Measurements from ENCODE around the gene ABI3BP.
A peak's percentile ranks its signal among the peaks of the same experiment; 100 is the strongest.

The ABI3BP gene

GRCh38 chr3:100946096-100946495 is 47.1 kb downstream of the ABI3BP start:
- peak; percentile 73 for DNase-seq (ENCODE audit: low spot score)

- no peak for DNase-seq (ENCODE audit: low spot score)
Observed at GRCh38 chr3:100941451-100941850, 51.8 kb downstream of the ABI3BP start.

GRCh38 chr3:100941041-100941440 is 52.2 kb downstream of the ABI3BP start:
- no peak for DNase-seq (ENCODE audit: low spot score)

- DNase-seq (ENCODE audit: low spot score) = no peak
Observed at GRCh38 chr3:100936931-100937330, 56.3 kb downstream of the ABI3BP start.

- no peak for DNase-seq (ENCODE audit: low spot score)
Observed at GRCh38 chr3:100932491-100932890, 60.7 kb downstream of the ABI3BP start.

- peak; percentile 57 for DNase-seq (ENCODE audit: low spot score)
Observed at GRCh38 chr3:100928638-100929428, 64.4 kb downstream of the ABI3BP start.

- no peak for DNase-seq (ENCODE audit: low spot score)
Observed at GRCh38 chr3:100927775-100928174, 65.4 kb downstream of the ABI3BP start.

GRCh38 chr3:100915706-100916495 is 77.3 kb downstream of the ABI3BP start:
- peak; percentile 39 for DNase-seq (ENCODE audit: low spot score)

- peak; percentile 93 for DNase-seq (ENCODE audit: low spot score)
Observed at GRCh38 chr3:100913870-100914648, 79.2 kb downstream of the ABI3BP start.

- no peak for DNase-seq (ENCODE audit: low spot score)
Observed at GRCh38 chr3:100912976-100913545, 80.2 kb downstream of the ABI3BP start.

- no peak for DNase-seq (ENCODE audit: low spot score)
Observed at GRCh38 chr3:100912571-100912970, 80.7 kb downstream of the ABI3BP start.

- no peak for DNase-seq (ENCODE audit: low spot score)
Observed at GRCh38 chr3:100911956-100912355, 81.3 kb downstream of the ABI3BP start.

- DNase-seq (ENCODE audit: low spot score) = peak; percentile 15
Observed at GRCh38 chr3:100910986-100911385, 82.2 kb downstream of the ABI3BP start.

- no peak for DNase-seq (ENCODE audit: low spot score)
Observed at GRCh38 chr3:100902572-100902971, 90.6 kb downstream of the ABI3BP start.

GRCh38 chr3:100900671-100901335 is 92.4 kb downstream of the ABI3BP start:
- DNase-seq (ENCODE audit: low spot score) = no peak

- DNase-seq (ENCODE audit: low spot score) = no peak
Observed at GRCh38 chr3:100899440-100900091, 93.7 kb downstream of the ABI3BP start.

- DNase-seq (ENCODE audit: low spot score) = peak; percentile 32
Observed at GRCh38 chr3:100898681-100899080, 94.5 kb downstream of the ABI3BP start.

- DNase-seq (ENCODE audit: low spot score) = no peak
Observed at GRCh38 chr3:100896994-100897393, 96.2 kb downstream of the ABI3BP start.

- peak; percentile 47 for DNase-seq (ENCODE audit: low spot score)
Observed at GRCh38 chr3:100893590-100893989, 99.6 kb downstream of the ABI3BP start.

- no peak for DNase-seq (ENCODE audit: low spot score)
Observed at GRCh38 chr3:100893108-100893507, 100.1 kb downstream of the ABI3BP start.

- no peak for DNase-seq (ENCODE audit: low spot score)
Observed at GRCh38 chr3:100891827-100892226, 101.4 kb downstream of the ABI3BP start.
